Midbrain (tissue), 1 donor: Measurements from ENCODE around the gene KRT6B.
"Not testable (repeated sequence)": the region's sequence is repeated elsewhere in the genome, so short reads cannot be mapped to it uniquely, and the experiment has no call there.

Experiments used
- DNase-seq: peaks from one replicate; lab custom pipeline; 2025; lab: John Stamatoyannopoulos, UW

Gene KRT6B

DNA sequence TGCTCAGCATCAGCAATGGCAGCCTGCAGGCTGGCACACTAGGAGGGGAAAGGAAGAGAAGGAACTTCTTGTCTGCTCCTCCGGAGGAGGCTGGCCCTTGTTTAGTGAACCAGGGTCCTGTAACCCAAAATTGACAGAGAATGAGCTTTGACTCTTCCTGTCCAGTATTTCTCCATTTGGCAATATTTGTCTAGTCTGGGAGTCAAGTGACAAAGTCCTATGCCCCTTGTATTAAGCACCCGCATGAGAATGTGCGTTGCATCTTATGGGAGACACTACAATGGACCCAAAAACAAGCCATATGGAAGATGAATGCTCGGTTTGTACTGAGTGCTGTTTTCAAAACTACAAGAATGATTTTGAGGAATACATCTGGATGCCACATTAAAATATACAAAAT lies 17.9 kb upstream of the KRT6B start:
- no peak for DNase-seq

- no peak for DNase-seq
Measured at GRCh38 chr12:52464897-52465296, 13.0 kb upstream of the KRT6B start.

DNA sequence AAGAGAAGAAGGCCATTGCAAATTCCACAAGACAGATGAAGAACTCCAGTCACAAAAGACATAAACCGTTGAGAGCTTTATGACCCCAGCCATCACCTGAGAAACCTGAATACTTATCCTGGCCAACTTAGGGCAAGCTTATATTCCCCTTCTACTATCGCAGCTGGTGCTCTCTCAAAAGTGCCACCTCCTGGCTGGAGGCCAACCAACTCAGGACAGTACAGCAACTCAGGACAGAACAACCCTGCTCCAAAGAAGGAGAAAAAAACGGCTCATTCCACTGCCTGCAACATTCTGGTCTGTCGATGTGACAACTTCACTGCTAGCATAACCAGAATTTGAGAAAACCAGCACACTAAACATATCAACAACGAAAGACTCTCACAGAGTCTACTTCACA lies 9.7 kb upstream of the KRT6B start:
- DNase-seq = no peak

DNA sequence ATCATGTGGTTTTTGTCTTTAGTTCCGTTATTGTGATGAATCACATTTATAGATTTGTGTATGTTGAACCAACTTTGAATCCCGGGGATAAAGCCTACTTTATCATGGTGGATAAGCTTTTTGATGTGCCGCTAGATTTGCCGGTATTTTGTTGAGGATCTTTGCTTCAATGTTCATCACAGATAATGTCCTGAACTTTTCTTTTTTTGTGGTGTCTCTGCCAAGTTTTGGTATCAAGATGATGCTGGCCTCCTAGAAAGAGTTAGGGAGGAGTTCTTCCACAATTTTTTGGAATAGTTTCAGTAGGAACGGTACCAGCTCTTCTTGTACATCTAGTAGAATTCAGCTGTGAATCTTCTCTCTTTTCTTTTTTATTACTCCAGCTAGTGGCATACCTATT lies 6.9 kb upstream of the KRT6B start:
- DNase-seq = no peak

DNA sequence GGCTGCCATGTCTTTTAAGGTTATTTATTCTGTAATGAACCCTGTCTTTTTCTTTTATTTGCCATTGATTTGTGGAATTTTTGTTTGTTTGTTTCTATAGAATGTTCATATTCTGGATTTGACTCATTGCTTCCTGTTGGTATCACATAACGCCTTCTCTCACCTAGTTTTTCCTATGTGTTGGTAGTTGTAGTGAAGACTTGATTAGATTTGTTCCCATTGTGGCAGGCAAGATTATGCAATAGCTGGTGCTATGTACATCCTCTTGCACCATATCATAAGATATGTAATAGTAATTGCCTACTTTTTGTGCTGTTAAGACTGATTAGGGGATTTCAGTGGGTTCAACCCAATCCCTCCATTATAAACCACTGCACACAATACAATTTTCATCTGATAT lies 3.9 kb upstream of the KRT6B start:
- no peak for DNase-seq

DNA sequence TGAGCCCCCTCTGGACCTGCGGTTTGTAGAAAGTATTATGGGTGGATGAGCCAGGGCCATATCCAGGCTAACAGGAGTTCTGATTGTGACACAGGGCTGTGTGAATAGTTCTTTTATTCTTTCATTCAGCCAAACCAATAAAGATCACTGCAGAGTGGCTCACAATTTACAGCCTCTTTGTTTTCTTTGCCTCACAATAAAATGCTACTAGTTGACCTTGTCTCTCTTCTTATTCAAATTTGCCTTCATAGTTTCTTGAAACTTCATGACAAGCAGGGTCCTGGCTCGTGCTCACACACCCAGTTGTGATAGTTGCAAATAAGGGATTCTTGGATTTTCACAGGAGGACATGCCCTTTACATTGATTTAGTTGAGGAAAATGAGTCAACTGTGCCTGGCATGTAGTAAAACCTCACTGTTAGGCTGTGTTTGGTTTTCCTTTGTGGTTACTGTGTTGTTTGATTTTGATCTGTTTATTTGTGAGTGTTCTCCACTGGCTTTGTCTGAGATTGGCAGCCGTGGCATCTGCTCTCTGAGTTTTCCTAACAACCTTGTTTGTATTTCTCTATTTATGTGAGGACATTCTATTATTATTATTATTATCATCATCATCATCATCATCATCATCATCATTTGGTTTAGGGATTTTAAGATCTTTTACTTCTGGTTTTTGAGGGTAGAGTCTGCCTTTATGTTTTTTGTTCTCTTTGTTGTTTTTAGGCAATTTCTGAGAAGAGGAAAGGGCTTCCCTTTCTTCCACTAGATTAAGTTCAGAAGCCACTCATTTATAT lies 2.7 kb upstream of the KRT6B start:
- DNase-seq = peak; percentile 35

DNA sequence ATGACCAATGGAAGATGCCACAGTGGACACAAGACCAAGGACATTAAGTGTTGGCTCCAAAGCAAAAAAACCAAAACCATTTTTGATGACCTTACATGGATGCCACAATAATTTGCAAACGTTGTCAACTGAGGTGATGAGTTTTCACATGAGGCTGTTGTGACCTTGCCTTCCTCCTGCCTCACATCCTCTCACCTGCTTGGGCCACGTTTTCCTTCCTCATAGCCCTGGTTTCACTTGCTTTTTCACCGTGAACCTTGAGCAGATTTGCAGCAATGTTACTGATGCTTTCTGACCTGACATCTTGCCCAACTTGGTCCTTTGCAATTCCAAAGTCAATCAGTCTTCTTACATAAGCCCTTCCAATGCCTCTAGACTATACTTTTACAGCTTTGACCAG lies 3.7 kb downstream of the KRT6B start:
- DNase-seq = no peak

GRCh38 chr12:52447196-52447595 lies 4.8 kb downstream of the KRT6B start:
- not testable (repeated sequence) for DNase-seq

DNA sequence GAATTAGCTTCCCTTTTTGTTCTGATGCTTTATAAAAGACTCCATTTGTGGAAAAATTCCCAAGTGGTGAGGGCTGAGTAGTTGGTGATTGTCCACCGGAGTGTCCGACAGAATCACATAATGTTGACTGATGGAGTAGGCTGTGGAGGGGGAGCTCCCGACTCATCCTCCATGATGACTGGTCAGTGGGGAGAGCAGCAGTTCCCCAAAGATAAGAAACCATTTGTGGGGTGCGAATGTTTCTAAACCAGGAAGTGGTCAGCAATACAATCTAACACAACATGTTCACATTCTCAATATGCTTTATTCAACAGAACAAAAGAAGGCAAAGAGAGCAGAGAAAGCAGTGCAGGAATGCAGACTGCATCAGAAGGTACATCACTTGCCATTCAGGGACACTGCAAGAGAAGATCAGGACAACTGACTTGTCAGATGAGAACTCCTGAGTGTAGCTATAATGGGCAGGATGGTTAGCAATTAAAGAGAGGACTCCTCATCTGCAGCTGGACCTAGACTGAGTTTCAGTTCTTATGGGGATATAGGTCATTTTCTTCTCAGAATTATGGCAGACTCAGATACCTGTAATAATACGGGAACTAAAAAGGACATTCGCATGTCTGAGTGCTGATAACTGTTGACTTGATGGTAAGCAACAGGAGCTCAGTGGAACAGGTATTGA lies 5.4 kb downstream of the KRT6B start:
- no peak for DNase-seq

- DNase-seq = no peak
Measured at GRCh38 chr12:52445876-52446275, 6.1 kb downstream of the KRT6B start.

DNA sequence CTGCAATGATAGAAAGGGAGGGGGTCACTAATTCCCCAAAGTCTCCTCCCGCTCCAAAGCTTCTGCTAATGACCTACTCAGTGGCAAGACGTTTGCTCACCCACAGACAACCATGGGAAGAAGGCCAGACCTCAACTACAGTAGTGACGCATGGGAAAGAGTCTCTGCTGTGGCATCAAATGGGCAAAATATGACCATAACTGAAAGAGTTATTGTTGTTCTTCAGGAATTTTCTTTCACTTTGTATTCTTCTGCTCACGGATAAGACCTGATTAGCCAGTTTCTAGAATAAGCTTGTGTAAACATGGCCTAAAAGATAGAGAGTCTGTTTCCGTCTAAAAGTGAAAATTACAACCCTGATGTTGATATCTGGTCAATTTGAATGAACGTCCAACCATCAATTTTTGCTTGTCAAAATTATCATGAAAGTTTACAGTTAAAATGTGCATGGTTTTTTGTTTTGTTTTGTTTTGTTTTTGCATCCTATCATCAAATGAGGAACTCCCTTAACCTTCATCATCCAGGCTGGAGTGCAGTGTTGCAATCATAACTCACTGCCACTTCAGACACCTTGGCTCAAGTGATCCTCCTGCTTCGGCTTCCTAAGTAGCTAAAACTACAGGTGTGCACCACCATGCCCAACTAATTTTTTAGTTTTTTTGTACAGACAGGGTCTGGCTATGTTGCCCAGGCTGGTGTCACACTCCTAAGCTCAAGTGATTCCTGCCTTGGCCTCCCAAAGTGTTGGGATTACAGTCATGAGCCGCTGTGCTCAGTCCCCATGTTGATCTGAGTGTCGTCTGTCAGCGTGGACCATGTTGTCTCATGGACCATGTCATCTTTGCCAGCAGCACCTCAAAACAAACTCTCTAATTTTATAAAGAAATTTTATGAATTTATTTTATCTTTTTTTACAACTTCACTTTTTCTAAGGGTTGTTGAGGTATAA lies 7.0 kb downstream of the KRT6B start:
- no peak for DNase-seq

DNA sequence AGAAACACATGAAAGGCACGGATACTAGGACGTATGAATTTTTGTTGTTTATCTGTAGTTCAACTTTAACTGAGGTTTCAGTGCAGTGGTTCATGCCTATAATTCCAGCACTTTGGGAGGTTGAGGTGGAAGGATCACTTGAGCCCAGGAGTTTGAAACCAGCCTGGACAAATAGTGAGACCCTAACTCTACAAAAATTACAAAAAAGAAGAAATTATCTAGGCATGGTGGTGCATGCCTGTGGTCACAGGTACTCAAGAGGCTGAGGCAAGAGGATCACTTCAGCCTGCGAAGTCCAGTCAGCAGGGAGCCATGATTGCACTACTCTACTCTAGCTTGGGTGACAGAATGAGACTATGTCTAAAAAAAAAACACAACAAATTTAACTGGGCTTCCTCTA lies 8.0 kb downstream of the KRT6B start:
- DNase-seq = no peak

DNA sequence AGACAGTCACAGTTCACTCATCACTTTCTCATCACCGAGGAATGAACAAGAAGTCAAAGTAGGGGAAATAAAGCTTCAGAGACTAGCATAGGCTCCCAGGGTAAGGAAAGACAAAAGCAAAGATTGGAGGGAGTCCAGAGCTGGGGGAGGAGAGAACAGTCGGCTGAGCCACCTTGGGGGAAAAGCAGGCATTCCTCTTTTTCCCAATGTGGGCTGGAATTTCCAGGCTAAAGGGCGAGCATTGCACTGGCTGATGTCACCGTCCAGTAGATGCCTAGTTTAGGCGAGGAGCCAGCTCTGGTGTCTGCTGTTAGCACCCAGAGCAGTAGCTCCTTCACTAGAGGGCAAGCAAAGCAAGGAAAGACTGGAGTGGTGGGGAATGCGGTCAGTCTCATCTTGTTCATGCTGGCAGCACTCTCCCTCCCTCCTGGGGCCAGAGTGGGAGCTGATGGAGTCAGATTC lies 9.3 kb downstream of the KRT6B start:
- no peak for DNase-seq

DNA sequence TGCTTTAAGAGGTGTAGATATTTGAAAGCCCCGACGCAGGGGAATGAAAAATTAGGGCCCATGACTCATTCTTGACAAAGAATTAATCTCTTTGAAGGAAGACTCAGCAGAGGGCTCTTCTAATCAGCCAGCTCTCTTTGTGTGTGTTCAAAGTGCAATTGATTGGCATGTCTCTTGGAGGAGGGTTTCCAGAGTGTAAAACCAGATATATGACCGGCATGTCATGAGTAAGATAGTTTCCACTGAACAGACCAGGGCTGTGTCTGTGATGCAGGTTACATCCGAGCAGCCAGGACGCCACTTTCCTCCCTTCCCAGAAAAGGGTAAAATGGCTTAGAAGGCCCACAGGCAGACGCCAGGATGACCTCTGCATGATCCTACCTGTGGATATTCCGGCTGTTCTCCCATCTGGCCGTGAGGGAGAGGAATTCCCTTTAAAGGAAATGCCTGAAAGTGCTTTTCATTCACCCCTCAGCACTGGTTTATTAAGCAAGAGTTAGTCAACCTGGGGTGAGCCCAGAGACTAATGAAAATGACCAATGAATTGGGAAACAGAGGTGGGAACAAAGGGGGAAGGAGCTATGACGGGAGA lies 10.5 kb downstream of the KRT6B start:
- no peak for DNase-seq

DNA sequence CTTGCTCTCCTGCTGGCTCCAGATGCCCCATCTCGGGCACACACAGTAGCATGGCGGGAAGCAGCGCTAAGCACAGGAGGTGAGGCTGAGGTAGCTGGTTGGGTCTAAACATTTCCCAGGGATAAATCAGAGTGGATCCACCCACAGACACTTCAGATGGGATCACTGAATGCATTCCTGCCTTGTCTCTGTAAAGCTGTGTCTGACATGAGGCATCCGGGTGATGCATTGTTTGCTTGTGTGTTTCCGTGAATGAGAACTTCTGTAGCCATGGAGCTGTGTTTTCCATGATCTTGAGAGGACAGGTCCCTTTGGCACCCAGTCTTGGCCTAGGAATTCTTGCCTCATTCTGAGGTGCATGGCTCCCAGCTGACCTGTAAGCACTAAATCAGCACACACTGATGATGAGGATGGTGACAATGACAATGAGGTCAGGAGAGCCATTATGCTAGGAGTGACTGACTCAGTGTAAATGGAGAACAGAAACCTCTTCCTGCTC lies 11.1 kb downstream of the KRT6B start:
- DNase-seq = no peak

GRCh38 chr12:52439845-52440244 lies 12.1 kb downstream of the KRT6B start:
- no peak for DNase-seq

GRCh38 chr12:52439420-52439819 lies 12.5 kb downstream of the KRT6B start:
- DNase-seq = no peak

GRCh38 chr12:52438305-52439301 lies 13.3 kb downstream of the KRT6B start:
- DNase-seq = no peak

GRCh38 chr12:52437508-52437907 lies 14.4 kb downstream of the KRT6B start:
- no peak for DNase-seq

GRCh38 chr12:52436828-52437474 lies 15.0 kb downstream of the KRT6B start:
- DNase-seq = no peak
